NCI-H2227 treated with DMSO at 0.1 percent for 48 hours (cell line): ENCODE measurements around the gene IQGAP2.
"Not testable (repeated sequence)": the region's sequence is repeated elsewhere in the genome, so short reads cannot be mapped to it uniquely, and the experiment has no call there.

Experiments used
- DNase-seq: peaks from one replicate; lab custom pipeline; 2025; lab: John Stamatoyannopoulos, UW

The IQGAP2 gene

GRCh38 chr5:76579166-76579937 lies 176.3 kb downstream of the IQGAP2 start:
- DNase-seq = no peak

- no peak for DNase-seq
Observed at GRCh38 chr5:76580981-76581380, 177.9 kb downstream of the IQGAP2 start.

GRCh38 chr5:76582230-76583162 lies 179.4 kb downstream of the IQGAP2 start:
- no peak for DNase-seq

GRCh38 chr5:76583163-76584047 lies 180.3 kb downstream of the IQGAP2 start:
- DNase-seq = no peak

GRCh38 chr5:76585783-76586217 lies 182.7 kb downstream of the IQGAP2 start:
- no peak for DNase-seq

- DNase-seq = no peak
Observed at GRCh38 chr5:76586531-76586930, 183.4 kb downstream of the IQGAP2 start.

- DNase-seq = no peak
Observed at GRCh38 chr5:76590027-76590426, 186.9 kb downstream of the IQGAP2 start.

GRCh38 chr5:76591366-76591765 lies 188.3 kb downstream of the IQGAP2 start:
- no peak for DNase-seq

- DNase-seq = no peak
Observed at GRCh38 chr5:76592692-76593091, 189.6 kb downstream of the IQGAP2 start.

GRCh38 chr5:76594107-76594506 lies 191.0 kb downstream of the IQGAP2 start:
- DNase-seq = no peak

GRCh38 chr5:76595755-76596481 lies 192.8 kb downstream of the IQGAP2 start:
- no peak for DNase-seq

GRCh38 chr5:76598531-76598930 lies 195.4 kb downstream of the IQGAP2 start:
- no peak for DNase-seq

GRCh38 chr5:76600716-76601115 lies 197.6 kb downstream of the IQGAP2 start:
- no peak for DNase-seq

- DNase-seq = no peak
Observed at GRCh38 chr5:76601470-76601869, 198.4 kb downstream of the IQGAP2 start.

GRCh38 chr5:76602094-76602726 lies 199.1 kb downstream of the IQGAP2 start:
- no peak for DNase-seq

GRCh38 chr5:76603991-76604390 lies 200.9 kb downstream of the IQGAP2 start:
- DNase-seq = not testable (repeated sequence)

- no peak for DNase-seq
Observed at GRCh38 chr5:76604838-76605237, 201.8 kb downstream of the IQGAP2 start.

GRCh38 chr5:76606701-76607100 lies 203.6 kb downstream of the IQGAP2 start:
- DNase-seq = no peak

- no peak for DNase-seq
Observed at GRCh38 chr5:76607353-76607871, 204.3 kb downstream of the IQGAP2 start.

GRCh38 chr5:76608833-76609232 lies 205.7 kb downstream of the IQGAP2 start:
- DNase-seq = no peak

- DNase-seq = no peak
Observed at GRCh38 chr5:76610196-76610595, 207.1 kb downstream of the IQGAP2 start.
